ENCODE results near the gene BACH2. TPM values are rescaled to one million over a fixed set of nuclear protein-coding genes. Genes with fewer than 3 reads are reported as not detected.

BACH2 gene
- total RNA-seq, 1 donor from 2014 or later, result 3.9 TPM

DNA sequence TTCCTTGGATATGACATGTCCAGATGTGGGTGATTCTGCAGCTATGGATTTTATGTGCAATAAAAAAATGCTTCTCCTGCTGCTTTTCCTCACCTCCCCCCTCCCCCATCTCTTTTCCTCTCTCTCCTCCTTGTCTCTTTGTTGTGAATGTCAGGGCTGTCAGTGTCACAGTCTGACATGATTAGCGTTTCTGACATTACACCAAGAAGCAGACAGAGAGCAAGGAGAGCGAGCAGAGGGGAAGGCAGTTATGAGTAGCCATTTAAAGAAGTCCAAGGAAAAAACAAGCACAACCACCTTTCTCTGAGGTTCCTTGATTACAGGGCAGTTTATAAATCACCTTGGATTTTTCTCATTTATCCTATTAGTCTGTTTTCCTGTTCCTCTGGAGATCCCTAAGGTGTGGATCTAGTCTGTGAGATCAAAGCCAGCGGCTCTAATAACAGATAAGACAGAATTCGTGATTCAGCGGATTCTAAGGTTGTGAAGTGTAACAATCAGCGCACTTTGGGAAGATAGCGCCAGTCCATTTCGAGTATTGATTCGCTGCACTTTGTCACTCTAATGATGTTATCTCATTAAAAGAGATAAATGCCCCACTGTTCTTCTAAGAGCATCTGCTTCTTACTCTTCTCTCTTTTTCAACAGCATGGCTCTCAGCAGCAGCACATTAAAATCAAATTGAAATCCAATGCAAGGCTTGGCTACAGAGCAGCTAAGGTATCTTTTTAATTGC lies 101.4 kb downstream of the BACH2 start:
- peaks cover 2% of the 10 kb centered on the region for H3F3A ChIP-seq (ENCODE audit: low read depth)
- Mint-ChIP-seq H3K27me3 (ENCODE audit: insufficient read depth, low read depth) (peaks cover 3% of the 10 kb centered on the region), H3K9me3 (peaks cover 32% of the 10 kb centered on the region), H3K27ac (peak overlapping the region; percentile 29), H3K4me3 (peak overlapping the region; percentile 40), H3K4me1 (peaks cover 24% of the 10 kb centered on the region), H3K36me3 (peaks cover 26% of the 10 kb centered on the region)
- no peak overlapping the region for H3K4me3 ChIP-seq
- no peaks in the 10 kb centered on the region for H3K4me1 ChIP-seq
- H3K36me3 ChIP-seq, result no peaks in the 10 kb centered on the region
- no peaks in the 10 kb centered on the region for H3K27me3 ChIP-seq
- H2AFZ ChIP-seq (replicated peaks), result no peak overlapping the region
- H3K9me3 ChIP-seq (ENCODE audit: low read depth), result no peaks in the 10 kb centered on the region
- no peaks in the 10 kb centered on the region for H4K20me1 ChIP-seq (ENCODE audit: low read depth)
- H3K4me2 ChIP-seq, result no peak overlapping the region
- DNase-seq (ENCODE audit: low spot score), result no peak
- no peak overlapping the region for H3K27ac ChIP-seq
- TF ChIP-seq EZH2 (IDR thresholded peaks at IDR 0.05) (no peak), EZH2phosphoT487 (IDR thresholded peaks at IDR 0.05) (no peak)
- H3K79me2 ChIP-seq (ENCODE audit: low read depth), result no peaks in the 10 kb centered on the region
- no peak overlapping the region for H3K9ac ChIP-seq

GRCh38 chr6:90194371-90194841 lies 102.2 kb downstream of the BACH2 start:
- Histone ChIP-seq H3K4me2 (no peak overlapping the region), H3K36me3 (no peaks in the 10 kb centered on the region), H3K4me3 (no peak overlapping the region), H3K9ac (no peak overlapping the region), H3F3A (ENCODE audit: low read depth) (peaks cover 2% of the 10 kb centered on the region), H2AFZ (replicated peaks) (no peak overlapping the region), H4K20me1 (ENCODE audit: low read depth) (no peaks in the 10 kb centered on the region), H3K79me2 (ENCODE audit: low read depth) (no peaks in the 10 kb centered on the region), H3K9me3 (ENCODE audit: low read depth) (no peaks in the 10 kb centered on the region), H3K27me3 (no peaks in the 10 kb centered on the region), H3K4me1 (no peaks in the 10 kb centered on the region), H3K27ac (no peak overlapping the region)
- no peak for DNase-seq (ENCODE audit: low spot score)
- H3K4me1 Mint-ChIP-seq, result peaks cover 24% of the 10 kb centered on the region
- H3K27ac Mint-ChIP-seq, result peak overlapping the region; percentile 73
- no peak overlapping the region for H3K4me3 Mint-ChIP-seq
- peaks cover 28% of the 10 kb centered on the region for H3K9me3 Mint-ChIP-seq
- no peak for TF ChIP-seq EZH2 (IDR thresholded peaks at IDR 0.05)
- H3K27me3 Mint-ChIP-seq (ENCODE audit: insufficient read depth, low read depth), result peaks cover 2% of the 10 kb centered on the region
- H3K36me3 Mint-ChIP-seq, result peaks cover 21% of the 10 kb centered on the region

DNA sequence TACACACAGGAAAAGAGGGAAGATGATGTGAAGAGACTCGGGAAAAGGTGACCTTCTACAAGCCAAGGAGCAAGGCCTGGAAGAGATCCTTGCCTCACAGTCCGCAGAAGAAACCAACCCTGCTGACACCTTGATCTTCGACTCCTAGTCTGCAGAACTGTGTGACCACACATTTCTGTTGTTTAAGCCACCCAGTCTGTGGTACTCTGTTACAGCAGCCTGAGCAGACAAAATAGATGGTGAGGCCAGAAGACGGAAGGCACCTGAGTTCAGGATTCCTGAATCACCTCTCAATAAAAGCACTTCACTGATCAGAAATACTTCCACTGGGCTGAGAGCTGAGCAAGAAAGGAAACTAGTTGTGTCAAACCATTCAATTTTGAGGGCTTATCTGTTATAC lies 103.3 kb downstream of the BACH2 start:
- H3K4me3 ChIP-seq, result no peak overlapping the region
- Mint-ChIP-seq H3K27me3 (ENCODE audit: insufficient read depth, low read depth) (peaks cover 2% of the 10 kb centered on the region), H3K36me3 (peaks cover 14% of the 10 kb centered on the region), H3K27ac (no peak overlapping the region), H3K4me1 (peaks cover 24% of the 10 kb centered on the region), H3K4me3 (no peak overlapping the region), H3K9me3 (peaks cover 22% of the 10 kb centered on the region)
- no peaks in the 10 kb centered on the region for H4K20me1 ChIP-seq (ENCODE audit: low read depth)
- no peaks in the 10 kb centered on the region for H3K79me2 ChIP-seq (ENCODE audit: low read depth)
- DNase-seq (ENCODE audit: low spot score), result no peak
- H3K4me1 ChIP-seq, result no peaks in the 10 kb centered on the region
- H3K9ac ChIP-seq, result no peak overlapping the region
- no peaks in the 10 kb centered on the region for H3K9me3 ChIP-seq (ENCODE audit: low read depth)
- no peak for TF ChIP-seq CTCF (IDR thresholded peaks at IDR 0.05)
- TF ChIP-seq EZH2phosphoT487 (IDR thresholded peaks at IDR 0.05), result no peak
- no peak for TF ChIP-seq EZH2 (IDR thresholded peaks at IDR 0.05)
- no peak overlapping the region for H3K27ac ChIP-seq
- H2AFZ ChIP-seq (replicated peaks), result no peak overlapping the region
- no peak overlapping the region for H3K4me2 ChIP-seq
- H3F3A ChIP-seq (ENCODE audit: low read depth), result peaks cover 2% of the 10 kb centered on the region
- H3K36me3 ChIP-seq, result no peaks in the 10 kb centered on the region
- H3K27me3 ChIP-seq, result no peaks in the 10 kb centered on the region

GRCh38 chr6:90192857-90193256 lies 103.8 kb downstream of the BACH2 start:
- no peak overlapping the region for H3K27ac ChIP-seq
- peaks cover 2% of the 10 kb centered on the region for H3F3A ChIP-seq (ENCODE audit: low read depth)
- DNase-seq (ENCODE audit: low spot score), result no peak

More at GRCh38 chr6:90192857-90193256, 103.8 kb downstream of the BACH2 start:
- H3K27ac Mint-ChIP-seq, result no peak overlapping the region
- H3K27me3 Mint-ChIP-seq (ENCODE audit: insufficient read depth, low read depth), result peaks cover 2% of the 10 kb centered on the region
- Histone ChIP-seq H3K4me2 (no peak overlapping the region), H2AFZ (replicated peaks) (no peak overlapping the region), H3K9me3 (ENCODE audit: low read depth) (no peaks in the 10 kb centered on the region), H3K9ac (no peak overlapping the region), H3K79me2 (ENCODE audit: low read depth) (no peaks in the 10 kb centered on the region), H3K4me1 (no peaks in the 10 kb centered on the region), H3K27me3 (no peaks in the 10 kb centered on the region), H3K4me3 (no peak overlapping the region), H4K20me1 (ENCODE audit: low read depth) (no peaks in the 10 kb centered on the region), H3K36me3 (no peaks in the 10 kb centered on the region)
- no peak for TF ChIP-seq EZH2phosphoT487 (IDR thresholded peaks at IDR 0.05)
- TF ChIP-seq CTCF (IDR thresholded peaks at IDR 0.05), result no peak
- TF ChIP-seq EZH2 (IDR thresholded peaks at IDR 0.05), result no peak
- H3K4me3 Mint-ChIP-seq, result no peak overlapping the region
- peaks cover 10% of the 10 kb centered on the region for H3K36me3 Mint-ChIP-seq
- H3K4me1 Mint-ChIP-seq, result peaks cover 24% of the 10 kb centered on the region
- peaks cover 17% of the 10 kb centered on the region for H3K9me3 Mint-ChIP-seq

All from neural progenitor cell (in vitro differentiated cells).